ENCODE data around the gene DNAJB8.

Gene DNAJB8

GRCh38 chr3:128463771-128464170, 2.9 kb downstream of the DNAJB8 start:
- DNase-seq: no peak

DNA sequence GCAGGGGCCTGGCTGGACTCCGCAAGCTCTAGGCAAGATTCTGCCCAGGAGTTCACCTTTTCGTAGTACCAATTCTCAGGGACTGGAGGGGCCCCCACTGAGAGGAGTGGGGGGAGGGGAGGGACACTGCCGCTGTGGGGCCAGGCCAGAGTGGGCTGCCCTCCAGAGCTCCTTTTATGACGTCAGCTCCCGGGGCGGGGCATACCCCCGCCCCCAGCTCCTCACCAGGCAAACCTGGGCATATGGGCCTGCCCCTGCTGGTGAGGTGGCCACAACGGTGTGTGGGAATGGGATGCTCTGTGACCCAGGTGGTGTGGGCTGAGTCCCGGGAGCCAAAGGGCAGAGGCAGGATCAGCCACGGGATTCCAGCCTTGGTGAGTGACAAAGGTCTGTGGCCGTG, 3.3 kb downstream of the DNAJB8 start:
- no peak for DNase-seq

DNA sequence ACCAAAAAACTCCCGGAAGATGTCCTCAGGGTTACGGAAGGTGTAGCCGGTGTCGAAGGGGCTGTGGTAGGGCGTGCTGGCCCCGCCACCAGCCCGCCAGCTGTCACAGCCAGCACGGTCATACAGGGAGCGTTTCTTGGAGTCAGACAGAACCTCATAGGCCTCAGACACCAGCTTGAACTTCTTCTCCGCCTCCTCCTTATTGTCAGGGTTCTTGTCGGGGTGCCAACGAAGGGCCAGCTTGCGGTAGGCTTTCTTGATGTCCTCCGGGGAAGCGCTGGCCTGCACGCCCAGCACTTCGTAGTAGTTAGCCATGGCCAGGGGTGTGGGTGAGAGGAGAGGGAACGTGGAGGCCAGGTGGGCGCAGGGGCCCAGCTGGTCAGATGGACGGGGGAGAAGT, 3.8 kb downstream of the DNAJB8 start:
- DNase-seq: no peak

DNA sequence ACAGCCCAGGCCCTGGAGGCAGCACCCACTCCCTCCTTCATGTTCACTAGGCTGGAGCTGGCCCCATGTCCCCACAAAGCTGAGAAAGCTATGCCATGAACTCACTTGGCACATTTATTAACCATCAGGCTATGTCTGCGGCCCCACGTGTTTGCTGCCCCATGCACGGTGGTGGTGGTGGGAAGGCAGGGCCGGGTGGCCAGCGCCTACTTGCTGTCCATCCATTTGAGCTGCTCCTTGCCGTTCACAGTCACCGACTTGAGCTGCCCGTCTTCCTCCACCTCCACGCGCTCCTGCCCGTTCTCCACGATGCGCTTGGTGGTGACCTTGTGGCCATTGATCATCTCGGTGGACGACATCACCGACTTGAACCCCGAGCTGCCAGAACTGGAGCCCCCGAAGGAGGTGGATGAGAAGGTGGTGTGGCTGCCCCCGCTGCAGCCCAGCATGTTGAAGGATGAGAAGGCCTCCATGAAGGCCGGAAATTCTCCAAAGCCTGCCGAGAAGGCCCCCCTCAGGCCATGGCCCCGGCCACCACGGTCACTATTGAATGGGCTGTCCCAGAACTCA, 4.3 kb downstream of the DNAJB8 start:
- DNase-seq: no peak

- no peak for DNase-seq
Observed at GRCh38 chr3:128461731-128462130, 5.0 kb downstream of the DNAJB8 start.

DNA sequence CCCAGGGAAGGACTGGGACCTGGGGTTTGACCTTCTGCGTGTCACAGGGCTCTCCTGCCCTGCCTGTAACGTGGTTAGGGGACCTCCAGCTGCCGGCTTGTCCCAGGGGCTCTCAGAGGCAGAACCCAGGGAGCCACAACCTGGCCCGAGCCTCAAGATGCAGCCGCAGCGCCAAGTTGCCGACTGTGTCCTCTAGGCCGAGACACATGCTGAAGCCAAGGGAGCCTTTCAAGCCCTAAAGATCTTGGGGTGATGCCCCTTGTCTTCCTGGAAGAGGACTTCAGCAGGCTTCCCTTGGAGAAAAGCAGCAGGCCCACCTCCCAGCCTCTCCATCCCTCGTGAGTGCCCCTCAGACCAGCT, 7.2 kb downstream of the DNAJB8 start:
- no peak for DNase-seq

DNA sequence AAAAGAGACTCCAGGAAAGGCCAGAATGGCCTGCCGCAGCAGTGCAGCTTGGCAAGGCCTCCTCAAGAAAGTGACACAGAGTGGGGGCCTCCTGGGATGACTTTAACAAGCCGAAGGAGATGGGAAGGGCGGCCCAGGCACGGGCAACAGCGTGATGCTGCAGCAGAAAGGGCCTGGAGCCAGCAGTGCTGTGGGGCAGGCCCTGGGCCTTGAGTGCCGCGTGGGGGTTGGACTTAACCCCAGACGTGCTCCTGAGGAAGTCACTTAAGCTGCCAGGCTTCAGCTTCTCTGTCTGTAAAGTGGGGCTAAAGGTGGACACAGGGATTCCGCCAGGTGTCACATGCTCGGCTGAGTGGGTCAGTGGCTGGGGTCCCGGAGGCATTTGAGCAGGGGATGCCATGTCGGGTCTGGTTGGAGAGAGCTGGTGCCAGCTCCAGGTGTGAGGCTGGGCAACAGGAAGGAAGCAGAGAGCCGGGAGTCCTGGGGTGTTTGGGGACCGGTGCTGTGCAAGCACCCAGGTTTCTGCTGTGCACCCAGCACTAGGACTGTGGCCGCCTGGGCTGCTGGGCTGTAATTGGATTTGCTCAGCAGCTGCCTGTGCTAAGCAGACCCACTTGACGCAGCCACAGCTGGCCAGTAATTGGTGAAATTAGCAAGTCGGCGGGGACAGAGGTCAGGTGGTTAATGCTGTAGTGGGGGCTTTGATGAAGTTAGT, 7.8 kb downstream of the DNAJB8 start:
- no peak for DNase-seq

DNA sequence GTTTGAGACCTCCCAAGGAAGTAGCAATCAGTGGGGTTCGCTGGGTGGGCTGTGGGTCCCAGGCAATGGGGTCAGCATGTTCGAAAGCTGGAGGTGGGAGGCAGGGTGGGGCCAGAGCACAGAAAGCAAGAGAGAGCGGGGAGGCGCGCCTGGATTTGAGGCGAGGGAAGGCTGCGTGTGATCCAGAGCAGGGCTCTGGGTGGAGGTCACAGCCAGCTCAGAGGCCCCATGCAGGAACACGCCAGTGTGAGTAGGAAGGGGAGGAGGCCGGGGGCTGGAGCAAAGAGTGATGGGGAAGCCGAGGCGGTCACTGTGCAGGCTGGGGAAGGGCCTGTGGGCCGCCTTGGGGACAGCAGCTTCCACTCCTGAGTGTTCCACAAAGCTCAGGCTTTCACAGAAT, 8.8 kb downstream of the DNAJB8 start:
- no peak for DNase-seq

- no peak for DNase-seq
Observed at GRCh38 chr3:128456776-128457715, 9.6 kb downstream of the DNAJB8 start.

- DNase-seq: no peak
Observed at GRCh38 chr3:128455786-128456748, 10.6 kb downstream of the DNAJB8 start.

- DNase-seq: no peak
Observed at GRCh38 chr3:128455116-128455515, 11.6 kb downstream of the DNAJB8 start.

DNA sequence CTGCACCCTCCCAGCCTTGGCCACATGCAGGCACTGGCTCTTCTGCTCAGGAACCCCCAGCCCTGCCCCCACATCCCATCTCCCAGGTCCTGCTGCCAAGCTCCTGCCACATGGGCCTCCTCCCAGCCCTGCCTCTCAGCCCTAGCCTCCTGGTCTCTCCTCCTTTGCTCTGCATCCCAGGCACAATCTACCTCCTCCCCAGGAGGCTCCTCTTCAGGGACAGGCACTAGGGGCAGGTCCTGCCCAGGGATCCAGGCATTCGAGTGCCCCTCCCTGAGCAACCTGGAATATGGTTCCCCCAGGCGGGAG, 12.4 kb downstream of the DNAJB8 start:
- no peak for DNase-seq

GRCh38 chr3:128453501-128454309, 13.0 kb downstream of the DNAJB8 start:
- DNase-seq: no peak

GRCh38 chr3:128452678-128453275, 13.9 kb downstream of the DNAJB8 start:
- no peak for DNase-seq

DNA sequence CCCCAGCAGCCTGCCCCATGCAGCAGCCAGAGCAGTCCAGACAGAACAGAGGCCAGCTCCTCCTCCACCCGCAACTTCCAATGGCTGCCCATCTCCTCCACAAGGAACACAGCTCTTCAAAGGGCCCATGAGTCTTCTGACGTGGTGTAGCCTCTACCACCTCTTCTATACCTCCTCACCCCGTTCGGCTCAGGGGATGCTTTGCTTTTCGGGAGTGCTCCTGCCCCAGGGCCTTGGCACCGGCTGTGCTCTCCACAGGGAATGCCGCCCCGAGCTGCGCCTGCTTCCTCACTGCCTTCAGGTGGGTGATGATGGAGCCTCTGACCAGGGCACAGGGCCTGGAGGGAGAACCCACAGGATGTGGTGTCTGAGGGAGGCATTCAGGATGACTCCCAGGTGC, 14.6 kb downstream of the DNAJB8 start:
- DNase-seq: no peak

DNA sequence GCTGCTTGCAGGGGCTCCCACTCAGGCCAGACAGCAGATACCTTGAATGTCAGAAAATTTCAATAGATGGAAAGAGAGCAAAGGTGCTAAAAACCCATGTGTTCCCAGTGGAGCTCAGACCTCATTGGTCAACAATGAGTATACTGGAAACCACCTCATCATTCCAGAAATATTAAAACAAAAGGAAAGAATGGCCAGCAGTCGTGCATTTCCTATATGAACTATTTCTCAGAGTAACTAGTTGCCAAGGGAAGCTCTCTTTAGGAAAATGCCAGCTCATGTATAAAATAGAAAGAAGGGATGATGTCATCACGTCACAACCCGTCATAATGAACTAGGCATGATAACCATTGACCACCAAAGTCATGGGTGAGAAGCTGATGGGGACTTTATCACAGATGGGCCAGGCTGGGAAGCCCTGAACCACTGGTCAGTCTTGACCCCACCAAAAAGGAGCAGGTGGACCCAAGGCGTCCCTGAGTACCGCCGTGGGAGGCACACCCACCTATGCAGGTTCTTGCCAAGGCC, 17.5 kb downstream of the DNAJB8 start:
- no peak for DNase-seq

DNA sequence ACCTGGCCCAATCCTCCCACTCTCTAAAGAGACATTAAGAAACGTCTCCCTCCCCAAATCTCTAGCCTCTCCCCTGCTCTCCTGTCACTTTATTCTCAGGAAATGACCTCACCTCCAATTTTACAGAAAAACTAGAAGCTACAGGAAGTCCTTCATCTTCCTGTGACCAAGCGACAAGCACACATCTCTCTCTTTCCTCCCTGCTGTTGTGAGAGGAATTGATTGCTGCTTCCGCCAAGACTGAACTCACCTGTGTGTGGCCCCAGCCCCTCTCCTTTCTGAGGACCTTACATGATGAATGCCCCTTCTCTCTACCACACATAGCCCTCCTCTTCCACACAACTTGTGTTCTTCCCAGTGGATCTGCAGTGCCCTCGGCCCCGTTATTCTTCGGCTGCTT, 18.2 kb downstream of the DNAJB8 start:
- DNase-seq: no peak

GRCh38 chr3:128447561-128448013, 19.1 kb downstream of the DNAJB8 start:
- DNase-seq: no peak

DNA sequence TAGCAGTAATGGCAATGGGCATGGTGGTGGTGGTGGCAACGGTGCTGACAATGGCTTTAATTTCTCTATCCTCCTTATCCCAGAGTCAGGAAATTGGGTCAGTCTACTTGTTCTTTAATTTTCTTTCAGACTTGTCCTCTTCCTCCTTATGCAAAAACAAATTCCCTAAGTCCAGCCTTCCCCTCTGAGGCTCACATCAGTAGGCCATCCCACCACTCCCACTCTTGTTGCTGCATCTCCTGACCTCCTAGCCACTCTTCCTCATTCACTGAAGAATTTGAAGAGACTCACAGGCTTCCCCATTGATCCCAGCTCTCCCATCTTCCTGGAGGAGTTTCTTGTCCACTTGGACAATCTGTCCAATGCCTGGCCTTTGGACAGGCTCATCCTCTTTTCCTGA, 19.9 kb downstream of the DNAJB8 start:
- DNase-seq: no peak

DNA sequence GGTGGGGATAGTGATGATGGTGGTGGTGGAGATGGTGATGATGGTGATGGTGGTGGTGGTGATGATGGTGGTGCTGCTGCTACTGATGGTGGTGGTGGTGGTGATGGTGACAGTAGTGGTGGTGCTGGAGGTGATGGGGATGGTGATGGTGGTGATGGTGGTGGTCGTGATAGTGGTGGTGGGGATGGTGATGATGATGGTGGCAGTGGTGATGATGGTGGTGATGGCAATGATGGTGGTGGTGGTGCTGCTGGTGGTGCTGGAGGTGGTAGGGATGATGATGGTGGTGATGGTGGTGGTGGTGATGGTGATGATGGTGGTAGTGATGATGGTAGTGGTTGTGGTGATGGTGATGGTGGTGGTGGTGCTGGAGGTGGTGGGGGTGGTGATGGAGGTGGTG, 21.3 kb downstream of the DNAJB8 start:
- DNase-seq: no peak

DNA sequence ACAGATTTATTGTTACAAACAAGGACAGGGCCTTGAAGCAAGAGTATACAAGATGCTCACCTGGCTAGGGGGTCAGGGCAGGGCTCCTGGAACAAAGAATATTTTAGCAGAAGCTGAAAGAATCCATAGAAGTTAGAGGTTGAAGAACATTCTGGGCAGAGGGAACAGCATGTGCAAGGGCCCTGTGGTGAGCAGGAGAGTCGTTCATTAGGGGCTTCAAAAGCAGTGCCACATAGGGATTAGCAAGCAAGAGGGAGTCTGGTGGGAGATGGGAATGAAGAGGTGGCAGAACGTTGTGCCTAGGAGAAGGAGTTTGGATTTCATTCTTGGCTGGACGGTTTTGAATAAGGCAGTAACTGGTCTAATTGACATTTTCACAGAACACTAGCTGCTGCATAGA, 22.9 kb downstream of the DNAJB8 start:
- DNase-seq: no peak
